Renal pelvis (tissue), 4 donors: ENCODE measurements around the gene HOXA13. TPM values are rescaled to one million over a fixed set of nuclear protein-coding genes. Genes with fewer than 3 reads are reported as not detected.
A peak's percentile ranks its signal among the peaks of the same experiment; 100 is the strongest.

ENCODE experiments used
- DNase-seq: peaks from one replicate; pipeline ENCODE4 v3.0.0-alpha.2; 2013
- polyA plus RNA-seq, 3 donors: library from polyadenylated mRNA; unstranded; fragments of 120-200 nt; gene quantifications; one replicate each; pipeline ENCODE4 v1.2.1, GENCODE V29; 2013; ENCODE audit not compliant: insufficient read length in 3 of 3

HOXA13 gene
- polyA plus RNA-seq, 3 donors = 0.03 TPM; not detected in 2

- DNase-seq = no peak
Measured at GRCh38 chr7:27192546-27193334, 7.2 kb downstream of the HOXA13 start.

GRCh38 chr7:27191833-27192545, 7.9 kb downstream of the HOXA13 start:
- DNase-seq = no peak

GRCh38 chr7:27191161-27191731, 8.6 kb downstream of the HOXA13 start:
- DNase-seq = no peak

- DNase-seq = no peak
Measured at GRCh38 chr7:27189997-27190748, 9.7 kb downstream of the HOXA13 start.

GRCh38 chr7:27189295-27189996, 10.4 kb downstream of the HOXA13 start:
- DNase-seq = peak; percentile 86

- DNase-seq = no peak
Measured at GRCh38 chr7:27188386-27189294, 11.3 kb downstream of the HOXA13 start.

- DNase-seq = no peak
Measured at GRCh38 chr7:27187475-27188385, 12.2 kb downstream of the HOXA13 start.

- DNase-seq = no peak
Measured at GRCh38 chr7:27186668-27187474, 13.0 kb downstream of the HOXA13 start.

GRCh38 chr7:27185854-27186667, 13.8 kb downstream of the HOXA13 start:
- DNase-seq = no peak

- peak; percentile 95 for DNase-seq
Measured at GRCh38 chr7:27185013-27185853, 14.7 kb downstream of the HOXA13 start, which contains the start of gene HOXA11. TSS of gene HOXA11 (minus strand) at chr7:27185232. CDS start at chr7:27185144, 88 bp downstream.

GRCh38 chr7:27184337-27185012, 15.4 kb downstream of the HOXA13 start:
- no peak for DNase-seq

- no peak for DNase-seq
Measured at GRCh38 chr7:27183682-27184336, 16.1 kb downstream of the HOXA13 start.

GRCh38 chr7:27182861-27183681, 16.8 kb downstream of the HOXA13 start:
- no peak for DNase-seq

GRCh38 chr7:27182285-27182841, 17.5 kb downstream of the HOXA13 start:
- DNase-seq = no peak
